NOMO-1 treated with dmso at 0.1 percent for 144 hours (cell line): Measurements from ENCODE around the gene XPR1.
"Not testable (repeated sequence)": the region's sequence is repeated elsewhere in the genome, so short reads cannot be mapped to it uniquely, and the experiment has no call there.

ENCODE experiments used
- DNase-seq: peaks from one replicate; lab custom pipeline; 2025; ENCODE audit not compliant: unreplicated experiment; lab: John Stamatoyannopoulos, UW

The XPR1 gene

GRCh38 chr1:180833180-180833579 lies 201.4 kb downstream of the XPR1 start:
- not testable (repeated sequence) for DNase-seq

GRCh38 chr1:180836449-180836848 lies 204.6 kb downstream of the XPR1 start:
- DNase-seq: no peak

- DNase-seq: no peak
Observed at GRCh38 chr1:180837020-180837419, 205.2 kb downstream of the XPR1 start.

DNA sequence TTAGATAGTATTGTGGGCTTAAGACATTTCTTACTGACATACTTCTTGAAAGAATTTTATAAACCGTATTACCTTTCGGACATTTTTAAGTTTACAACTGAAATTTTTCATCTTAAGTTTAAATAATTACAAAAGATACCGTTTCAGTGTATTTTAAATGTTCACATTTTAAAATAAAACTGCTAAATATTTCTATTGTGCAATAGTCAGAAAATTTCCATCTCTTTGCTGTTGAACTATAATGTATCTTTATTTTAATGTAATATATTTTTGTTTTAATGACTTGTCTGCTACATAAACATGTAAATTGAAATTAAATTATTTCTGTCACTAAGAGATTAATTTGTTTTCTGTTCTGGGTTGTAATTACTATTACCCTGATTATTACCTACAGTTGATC lies 206.7 kb downstream of the XPR1 start:
- DNase-seq: no peak

GRCh38 chr1:180839547-180839946 lies 207.7 kb downstream of the XPR1 start:
- DNase-seq: no peak

DNA sequence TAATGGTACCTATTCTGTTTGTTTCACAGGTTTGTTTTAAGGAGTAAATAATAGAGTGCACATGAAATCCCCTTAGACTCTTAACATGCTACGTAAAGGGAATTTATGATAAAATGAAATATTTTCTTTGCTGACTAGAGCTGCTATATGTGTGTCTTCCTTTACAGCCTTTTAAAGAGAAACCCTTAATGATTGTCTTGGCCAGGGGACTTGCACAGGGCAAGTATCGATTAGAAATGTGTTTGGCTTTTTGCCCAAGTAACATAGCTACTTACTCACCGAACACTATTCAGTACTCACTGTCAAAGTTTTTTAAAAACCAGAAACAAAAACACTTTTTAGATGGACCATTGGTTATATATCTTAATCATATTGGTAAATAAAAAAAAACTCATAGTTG lies 209.6 kb downstream of the XPR1 start:
- no peak for DNase-seq

DNA sequence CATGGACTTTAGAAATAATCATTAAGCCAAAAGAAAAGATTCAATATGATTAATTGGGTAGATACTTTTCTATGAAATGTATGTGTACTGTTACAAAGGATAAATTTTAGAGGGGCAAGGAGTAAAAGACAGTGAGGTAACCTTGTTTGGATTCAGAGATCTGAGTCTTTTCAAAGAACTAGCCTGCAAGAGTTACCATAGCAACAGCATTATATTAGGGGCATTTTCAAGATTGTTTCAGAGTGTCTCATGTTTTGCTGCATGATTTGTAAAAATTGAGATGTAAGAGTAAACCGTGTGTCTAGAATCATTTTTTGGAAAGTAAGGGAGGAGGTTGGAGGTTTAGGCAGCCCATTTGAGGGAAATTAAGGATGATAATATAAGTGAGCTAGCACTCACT lies 210.2 kb downstream of the XPR1 start:
- DNase-seq: no peak

GRCh38 chr1:180842491-180843275 lies 210.9 kb downstream of the XPR1 start:
- DNase-seq: no peak

- DNase-seq: no peak
Observed at GRCh38 chr1:180845352-180845751, 213.5 kb downstream of the XPR1 start.

DNA sequence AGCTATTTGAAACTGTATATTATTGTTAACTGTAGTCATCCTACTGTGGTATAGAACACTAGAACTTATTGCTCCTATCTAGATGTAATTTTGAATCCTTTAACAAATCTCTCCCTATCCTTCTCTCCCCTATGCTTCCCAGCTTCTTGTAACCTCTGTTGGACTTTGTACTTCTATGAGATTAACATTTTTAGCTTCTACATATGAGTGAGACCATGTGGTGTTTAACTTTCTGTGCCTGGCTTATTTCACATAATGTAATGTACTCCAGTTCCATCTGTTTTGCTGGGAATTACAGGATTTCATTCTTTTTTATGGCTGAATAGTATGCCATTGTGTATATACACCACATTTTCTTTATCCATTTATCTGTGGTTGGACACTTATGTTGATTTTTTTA lies 216.4 kb downstream of the XPR1 start:
- DNase-seq: no peak

DNA sequence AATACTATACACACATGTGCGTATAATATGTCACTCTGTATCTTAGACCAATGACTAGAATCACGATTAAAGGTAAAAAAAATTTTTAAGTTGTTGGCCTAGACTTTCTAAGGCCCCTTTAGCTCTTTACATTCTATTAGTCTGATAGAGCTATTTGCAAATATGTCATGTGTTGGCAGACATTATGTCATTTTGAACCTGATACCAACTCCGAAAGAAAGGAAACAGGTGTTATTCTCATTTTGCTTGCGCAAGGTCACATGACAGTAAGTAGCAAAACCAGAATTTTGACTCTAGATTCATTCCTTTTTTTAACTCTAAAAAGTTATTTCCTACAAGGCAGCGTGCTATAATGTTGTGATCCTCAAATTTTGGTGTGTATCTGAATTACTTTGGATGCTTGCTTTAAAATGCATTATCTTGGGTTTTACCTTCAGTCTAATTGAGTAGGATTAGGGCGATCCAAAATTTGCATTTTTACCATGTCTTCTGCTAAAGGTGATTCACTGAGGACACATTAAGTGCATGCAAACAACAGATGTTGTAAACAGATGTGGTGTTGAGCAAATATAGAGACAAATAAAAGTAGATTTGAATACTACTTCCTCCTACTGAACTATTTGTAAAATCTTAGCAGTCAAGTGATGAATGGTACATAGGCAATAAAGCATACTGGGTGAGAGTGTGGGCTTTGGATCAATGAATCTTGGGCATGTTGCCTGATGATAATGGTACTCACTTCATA lies 217.4 kb downstream of the XPR1 start:
- no peak for DNase-seq

GRCh38 chr1:180851995-180852887 lies 220.4 kb downstream of the XPR1 start:
- DNase-seq: peak; percentile 59

GRCh38 chr1:180854001-180854400 lies 222.2 kb downstream of the XPR1 start:
- DNase-seq: no peak

DNA sequence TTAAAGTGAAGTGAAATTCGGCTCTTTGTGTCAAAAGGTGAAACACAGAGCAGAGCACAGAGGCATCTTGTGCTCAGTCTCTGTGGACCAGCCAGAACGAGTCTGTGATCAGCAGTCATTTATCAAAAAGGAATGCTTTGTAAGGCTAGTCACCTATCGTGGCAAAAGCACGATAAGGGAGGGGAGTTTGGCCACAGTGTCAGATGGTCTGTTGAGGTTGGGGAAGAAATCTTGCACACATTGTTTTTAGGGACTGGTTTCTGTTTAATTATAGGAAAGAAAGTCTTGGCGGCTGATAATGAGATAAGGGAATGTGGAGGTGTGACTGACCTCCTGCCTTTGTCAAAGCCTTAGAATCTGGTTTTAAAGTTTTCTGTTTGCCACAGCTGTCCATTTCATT lies 222.6 kb downstream of the XPR1 start:
- no peak for DNase-seq

DNA sequence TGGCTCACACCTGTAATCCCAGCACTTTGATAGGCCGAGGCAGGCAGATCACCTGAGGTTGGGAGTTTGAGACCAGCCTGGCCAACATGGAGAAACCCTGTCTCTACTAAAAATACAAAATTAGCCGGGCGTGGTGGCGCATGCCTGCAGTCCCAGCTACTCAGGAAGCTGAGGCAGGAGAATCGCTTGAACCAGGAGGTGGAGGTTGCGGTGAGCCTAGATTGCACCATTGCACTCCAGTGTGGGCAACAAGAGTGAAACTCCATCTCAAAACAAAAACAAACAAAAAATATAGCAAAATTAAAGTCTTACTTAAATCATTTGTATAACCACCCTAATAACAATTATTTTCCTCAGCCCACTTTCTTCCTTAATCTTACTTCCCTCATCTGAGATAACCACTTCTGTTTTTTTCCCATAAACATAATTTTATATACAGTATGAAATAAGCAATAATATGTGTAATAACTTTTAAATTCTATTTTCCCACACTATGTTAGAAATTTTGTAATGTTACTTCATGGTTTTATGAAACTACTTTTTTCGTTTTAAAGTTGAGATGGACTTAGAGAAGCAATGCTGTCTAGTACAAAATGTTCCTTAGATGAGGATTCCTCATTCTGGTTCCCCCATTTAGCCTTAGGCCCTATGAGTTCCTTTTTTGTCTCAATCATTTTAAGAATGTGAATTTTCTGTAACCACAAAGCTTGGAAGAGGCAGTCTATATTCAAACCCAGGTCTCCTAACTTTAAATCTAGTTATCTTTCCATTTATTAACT lies 226.3 kb downstream of the XPR1 start:
- DNase-seq: not testable (repeated sequence)

DNA sequence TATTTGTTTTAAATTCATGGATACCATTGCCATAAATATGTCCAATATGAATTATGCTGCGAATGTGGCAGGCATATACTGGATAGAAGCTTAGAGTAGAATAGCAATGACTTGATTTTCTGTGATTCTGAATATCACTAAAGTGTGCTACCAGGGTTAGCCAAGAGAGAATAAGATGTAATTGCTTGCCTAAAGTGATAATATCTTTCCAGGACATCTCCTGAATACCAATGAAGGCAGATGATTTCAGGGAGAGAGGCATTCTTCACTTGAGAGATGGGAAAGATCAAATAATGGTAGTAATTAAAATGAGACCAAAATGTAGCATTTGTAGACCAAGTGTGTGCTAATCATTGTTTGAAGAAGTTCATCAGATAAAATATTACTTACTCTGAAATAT lies 227.5 kb downstream of the XPR1 start:
- no peak for DNase-seq

- no peak for DNase-seq
Observed at GRCh38 chr1:180860535-180860934, 228.7 kb downstream of the XPR1 start.

GRCh38 chr1:180862305-180862704 lies 230.5 kb downstream of the XPR1 start:
- no peak for DNase-seq

GRCh38 chr1:180863158-180863775 lies 231.4 kb downstream of the XPR1 start:
- no peak for DNase-seq

DNA sequence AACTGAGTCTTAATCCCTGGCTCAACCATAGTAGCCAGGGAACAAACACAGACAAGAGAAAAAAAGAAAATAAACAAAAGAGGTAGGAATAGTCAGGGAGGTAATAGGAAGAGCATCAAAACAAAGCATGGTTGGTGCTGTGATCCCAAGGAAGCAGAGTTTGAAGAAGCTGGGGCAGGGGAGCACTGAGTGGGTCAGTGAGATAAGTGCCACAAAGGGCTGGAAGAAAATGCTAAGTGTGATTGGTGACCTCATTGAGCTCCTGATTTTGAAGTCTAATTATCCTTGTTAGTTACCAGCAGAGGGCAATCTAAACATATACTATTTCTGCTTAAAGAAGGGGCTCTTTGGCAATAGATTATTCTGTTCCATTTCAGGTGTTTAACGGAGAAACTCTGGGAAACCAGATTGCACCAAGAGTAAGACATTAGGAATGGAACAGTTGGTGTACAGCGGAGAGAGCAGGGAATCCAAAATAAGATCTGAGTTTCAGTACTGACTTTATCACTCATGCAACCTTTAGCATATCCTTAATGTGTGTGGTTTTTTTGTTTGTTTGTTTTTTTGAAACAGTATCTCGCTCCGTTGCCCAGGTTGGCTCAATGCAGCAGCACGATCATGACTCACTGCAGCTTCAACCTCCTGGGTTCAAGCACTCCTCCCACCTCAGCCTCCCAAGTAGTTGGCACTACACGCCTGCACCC lies 250.1 kb downstream of the XPR1 start:
- DNase-seq: peak; percentile 27
